ENCODE results near the gene ARG2.

The ARG2 gene

DNA sequence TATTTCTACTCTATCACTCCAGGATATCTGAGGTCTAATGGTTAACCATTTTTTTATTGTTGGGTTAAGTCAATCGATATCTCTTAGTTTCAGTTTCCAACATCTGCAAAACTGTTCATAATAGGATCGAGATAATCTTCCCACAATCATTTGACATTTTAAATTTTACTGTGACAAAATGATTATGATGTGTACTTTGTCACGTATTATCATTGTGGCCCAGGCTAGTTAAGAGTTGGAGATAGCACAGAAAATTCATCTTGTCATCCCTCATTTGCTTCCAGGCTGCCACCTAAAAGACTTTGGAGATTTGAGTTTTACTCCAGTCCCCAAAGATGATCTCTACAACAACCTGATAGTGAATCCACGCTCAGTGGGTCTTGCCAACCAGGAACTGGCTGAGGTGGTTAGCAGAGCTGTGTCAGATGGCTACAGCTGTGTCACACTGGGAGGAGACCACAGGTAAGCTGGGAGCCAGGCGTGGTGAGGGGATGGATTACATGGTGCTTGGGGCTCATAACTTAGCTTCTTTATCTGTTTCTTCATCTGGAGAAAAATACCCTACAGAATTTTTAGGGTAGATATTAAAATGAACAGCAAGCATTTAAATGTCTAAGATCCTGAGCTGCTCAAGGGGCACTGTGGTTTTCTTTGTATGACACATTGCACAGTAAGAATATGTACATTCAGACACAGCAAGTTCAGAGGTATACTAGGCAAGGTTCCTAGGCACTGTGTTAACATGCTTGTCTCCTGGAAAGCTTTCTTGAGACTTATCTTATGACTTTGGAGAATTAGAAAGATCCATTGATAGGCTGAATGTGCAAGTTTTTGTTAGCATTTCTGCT, 22.4 kb downstream of the ARG2 start:
- no peak for DNase-seq

- no peak for DNase-seq
These were observed 24.0 kb downstream of the ARG2 start for GRCh38 chr14:67643713-67644112.

- no peak for DNase-seq
These were observed 24.7 kb downstream of the ARG2 start for GRCh38 chr14:67644428-67644827.

- no peak for DNase-seq
These were observed 25.7 kb downstream of the ARG2 start for GRCh38 chr14:67645414-67645813.

- DNase-seq, result no peak
These were observed 26.4 kb downstream of the ARG2 start for GRCh38 chr14:67646131-67646530.

GRCh38 chr14:67650151-67650550, 30.4 kb downstream of the ARG2 start:
- no peak for DNase-seq

GRCh38 chr14:67650694-67651093, 31.0 kb downstream of the ARG2 start:
- no peak for DNase-seq

DNA sequence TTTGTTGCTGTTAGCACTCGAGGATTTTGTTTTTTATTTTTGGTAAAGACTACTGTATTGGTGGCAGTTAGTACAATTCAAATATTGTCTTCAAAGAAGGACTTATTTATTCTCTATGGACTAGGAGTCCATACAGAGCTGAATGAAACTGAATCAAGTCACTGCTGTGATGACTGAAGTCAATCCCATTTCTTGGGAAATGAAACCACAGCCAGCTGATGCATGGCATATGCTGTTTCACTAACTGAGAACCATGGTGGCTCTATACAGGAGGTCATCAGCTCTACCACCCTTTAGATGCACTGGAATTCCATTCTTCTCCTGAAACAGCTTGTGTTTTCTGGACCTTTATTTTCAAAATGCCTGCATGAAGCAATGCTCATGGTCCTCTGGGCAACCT, 32.5 kb downstream of the ARG2 start:
- no peak for DNase-seq

DNA sequence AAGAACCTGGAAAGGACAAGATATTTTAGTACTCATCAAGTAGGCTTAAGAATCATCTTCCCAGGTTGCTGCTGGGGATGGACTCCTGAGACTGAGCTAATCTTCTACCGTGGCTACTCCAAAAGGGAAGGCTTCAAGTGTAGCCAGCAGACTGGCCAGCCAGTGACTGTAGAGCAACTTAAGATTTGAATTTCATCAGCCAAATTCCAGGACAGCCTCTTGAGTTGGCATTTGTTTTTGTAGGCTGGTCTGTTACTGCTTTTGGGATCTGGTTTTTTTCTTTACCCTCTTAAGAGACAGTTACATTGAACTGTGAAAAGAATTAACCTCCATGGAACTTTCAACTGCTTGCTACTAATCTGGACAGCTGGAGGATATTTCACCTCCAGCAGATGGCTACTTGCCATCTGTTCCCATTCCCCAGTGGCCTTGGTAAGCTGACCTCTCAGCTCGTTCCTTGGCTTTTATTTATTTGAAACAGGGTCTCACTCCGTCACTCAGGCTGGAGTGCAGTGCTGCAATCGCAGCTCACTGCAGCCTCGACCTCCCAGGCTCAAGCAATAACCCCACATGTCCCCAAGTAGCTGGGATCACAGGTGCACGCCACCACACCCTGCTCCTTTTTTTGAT, 34.0 kb downstream of the ARG2 start:
- DNase-seq, result no peak

GRCh38 chr14:67663633-67664032, 43.9 kb downstream of the ARG2 start:
- no peak for DNase-seq

DNA sequence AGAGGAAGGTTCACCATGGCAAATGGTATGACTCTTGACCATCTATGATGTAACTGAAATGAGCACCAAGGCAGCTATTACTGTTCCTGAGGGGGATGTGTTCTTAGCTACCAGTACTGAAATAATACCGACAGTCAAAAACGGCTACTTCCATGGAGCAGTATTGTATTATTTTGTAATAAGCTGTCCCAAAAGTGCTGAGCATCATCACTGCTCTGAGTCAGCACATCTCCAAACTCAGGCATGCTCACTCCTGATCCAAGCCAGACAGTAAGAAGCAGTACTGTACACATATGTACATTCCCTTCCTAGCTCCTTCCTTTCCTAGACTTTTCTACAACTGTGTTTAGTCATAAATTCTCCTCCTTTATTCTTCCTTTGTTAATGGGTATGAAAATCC, 46.1 kb downstream of the ARG2 start:
- DNase-seq, result no peak

GRCh38 chr14:67666750-67667449, 47.2 kb downstream of the ARG2 start:
- no peak for DNase-seq

DNA sequence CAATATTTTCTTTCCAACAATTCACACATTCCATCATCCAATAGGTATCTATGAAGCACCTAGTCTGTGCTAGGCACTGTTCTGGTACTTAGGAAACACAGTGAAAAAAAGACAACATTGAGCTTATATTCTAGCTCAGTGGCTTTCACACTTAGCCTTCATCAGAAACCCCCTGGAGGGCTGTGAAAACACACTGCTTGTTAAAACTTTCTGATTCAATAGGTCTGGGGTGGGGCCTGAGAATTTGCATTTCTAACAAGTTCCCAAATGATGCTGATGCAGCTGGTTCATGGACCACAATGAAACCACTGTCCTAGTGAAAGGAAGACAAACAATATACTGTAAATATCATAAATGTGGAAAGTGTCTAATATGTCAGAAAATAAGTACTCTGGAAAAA, 48.8 kb downstream of the ARG2 start:
- no peak for DNase-seq

DNA sequence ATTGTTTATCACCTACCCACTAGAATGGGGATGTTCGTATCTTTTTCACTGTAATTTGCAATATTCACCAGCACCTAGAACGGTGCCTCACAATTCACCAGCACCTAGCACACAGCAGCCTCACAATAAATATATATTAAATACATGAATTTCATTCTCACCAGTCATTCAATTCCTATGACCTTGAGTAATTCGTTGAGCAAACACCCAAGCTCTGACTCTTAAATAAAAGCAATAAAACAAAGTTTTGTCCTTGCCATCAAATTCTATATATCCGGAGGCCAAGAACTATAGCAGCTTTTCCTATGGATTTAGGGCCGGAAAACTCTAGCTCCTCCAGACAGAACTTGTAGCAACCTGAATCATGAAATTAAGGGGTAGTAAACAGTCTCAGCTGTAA, 53.7 kb downstream of the ARG2 start:
- no peak for DNase-seq

- peak; percentile 49 for DNase-seq
These were observed 54.4 kb downstream of the ARG2 start for GRCh38 chr14:67674139-67674479.

DNA sequence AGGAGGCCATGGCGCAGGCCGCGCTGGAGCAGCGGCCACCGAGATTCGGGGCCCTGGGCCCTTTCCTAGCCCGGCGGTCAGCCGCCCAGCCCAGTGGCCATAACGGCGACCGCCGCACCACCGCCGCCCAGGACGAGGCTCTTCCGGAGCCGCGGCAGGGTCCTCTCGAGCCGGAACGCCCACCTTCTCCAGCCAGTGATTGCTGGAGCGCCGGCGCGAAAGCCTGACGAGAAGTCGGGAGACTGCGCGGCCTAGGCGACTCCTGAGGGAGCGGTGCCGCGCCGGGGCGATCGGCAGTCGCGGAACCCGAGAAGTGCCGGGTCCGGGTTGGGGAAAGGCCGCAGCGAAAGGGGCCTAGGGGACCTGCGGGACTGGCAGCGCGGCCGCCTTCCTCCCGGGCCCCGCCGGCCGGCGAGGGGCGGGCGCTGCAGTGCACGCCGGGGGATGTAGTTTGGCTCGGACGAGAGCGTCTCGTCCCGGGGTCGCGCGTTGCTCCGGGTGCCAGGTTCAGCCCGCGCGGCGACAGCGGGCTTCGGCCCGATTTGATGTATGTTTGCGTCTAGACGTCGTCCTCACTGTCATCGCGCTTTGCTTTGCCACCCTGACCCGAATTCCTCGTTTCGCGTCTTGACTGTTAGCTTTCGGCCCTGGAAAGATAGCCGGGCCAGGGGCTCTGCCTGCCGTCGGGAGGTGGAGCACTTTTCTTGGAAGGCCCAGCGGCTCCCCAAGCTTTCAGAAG, 54.9 kb downstream of the ARG2 start, which contains the start of gene VTI1B:
VTI1B (minus strand) TSS at position 153 of the 739 bp plus-strand sequence; CDS start at position 10, 143 bp downstream.
- peak; percentile 62 for DNase-seq

DNA sequence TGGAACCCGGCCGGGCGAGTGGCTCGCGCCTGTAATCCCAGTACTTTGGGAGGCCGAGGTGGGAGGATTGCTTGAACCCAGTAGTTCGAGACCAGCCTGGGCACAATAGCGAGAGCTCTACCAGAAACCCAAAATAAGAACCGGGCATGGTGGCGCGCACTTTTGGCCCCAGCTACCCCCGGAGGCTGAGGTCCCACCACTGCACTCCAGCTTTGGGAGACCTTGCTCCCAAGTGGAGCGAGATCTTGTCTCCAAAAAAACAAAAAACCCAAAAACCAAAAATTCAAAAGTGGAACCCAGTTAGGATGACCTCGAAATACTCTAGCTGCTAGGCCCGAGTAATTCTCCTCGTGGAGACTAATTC, 55.5 kb downstream of the ARG2 start:
- DNase-seq, result no peak

- DNase-seq, result no peak
These were observed 59.3 kb downstream of the ARG2 start for GRCh38 chr14:67679006-67679405.

- no peak for DNase-seq
These were observed 60.4 kb downstream of the ARG2 start for GRCh38 chr14:67680121-67680602.

DNA sequence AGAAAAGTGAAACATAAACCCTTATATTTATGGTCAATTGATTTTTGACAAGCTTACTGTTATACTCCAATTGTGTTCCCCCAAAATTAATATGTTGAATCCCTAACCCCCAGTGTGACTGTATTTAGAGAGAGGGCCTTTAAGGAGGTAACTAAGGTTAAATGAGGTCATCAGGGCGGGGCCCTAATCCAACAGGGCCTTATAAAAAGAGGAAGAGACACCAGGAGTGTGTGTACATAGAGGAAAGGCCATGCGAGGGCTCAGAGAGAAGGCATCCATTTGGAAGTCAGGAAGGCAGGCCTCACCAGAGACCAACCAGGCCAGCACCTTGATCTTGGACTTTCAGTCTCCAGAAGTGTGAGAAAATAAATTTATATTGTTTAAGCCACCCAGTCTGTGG, 61.2 kb downstream of the ARG2 start:
- DNase-seq, result no peak

DNA sequence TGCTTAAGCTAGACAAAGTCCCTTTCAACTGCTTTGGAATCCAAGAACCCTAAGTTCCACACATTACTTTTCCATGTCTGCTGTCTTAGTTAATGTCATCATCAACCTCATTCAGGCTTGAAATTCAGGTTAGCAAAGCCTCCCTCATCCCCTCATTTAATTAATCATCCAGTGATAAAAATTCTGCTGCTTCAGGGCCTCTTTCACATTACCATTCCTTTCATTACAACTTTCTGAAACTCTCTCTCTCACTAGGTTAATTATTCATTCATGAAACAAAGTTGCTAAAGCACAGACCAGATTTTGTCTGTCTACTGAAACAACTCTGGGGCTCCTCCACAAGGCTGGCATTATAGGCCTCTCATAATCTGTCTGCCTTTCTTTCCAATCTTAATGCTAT, 64.1 kb downstream of the ARG2 start:
- DNase-seq, result no peak

DNA sequence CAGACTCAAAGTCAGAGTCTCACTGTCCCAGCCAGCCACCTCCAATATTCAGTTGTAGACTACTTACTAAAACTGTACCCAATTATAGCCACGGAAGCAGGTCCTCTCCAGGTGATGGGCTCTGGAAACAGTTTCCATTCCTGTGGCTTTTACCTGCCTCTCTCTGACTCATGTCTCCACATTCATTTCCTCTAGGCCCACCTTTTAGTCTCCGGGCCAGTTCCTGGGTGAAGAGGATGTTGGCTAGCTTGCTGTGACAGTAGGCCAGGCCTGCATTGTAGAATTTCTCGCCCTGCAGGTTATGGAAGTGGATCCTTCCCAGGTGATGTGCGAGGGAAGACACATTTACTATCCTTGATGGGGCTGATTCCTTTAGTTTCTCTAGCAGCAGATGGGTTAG, 70.3 kb downstream of the ARG2 start:
- DNase-seq, result no peak

DNA sequence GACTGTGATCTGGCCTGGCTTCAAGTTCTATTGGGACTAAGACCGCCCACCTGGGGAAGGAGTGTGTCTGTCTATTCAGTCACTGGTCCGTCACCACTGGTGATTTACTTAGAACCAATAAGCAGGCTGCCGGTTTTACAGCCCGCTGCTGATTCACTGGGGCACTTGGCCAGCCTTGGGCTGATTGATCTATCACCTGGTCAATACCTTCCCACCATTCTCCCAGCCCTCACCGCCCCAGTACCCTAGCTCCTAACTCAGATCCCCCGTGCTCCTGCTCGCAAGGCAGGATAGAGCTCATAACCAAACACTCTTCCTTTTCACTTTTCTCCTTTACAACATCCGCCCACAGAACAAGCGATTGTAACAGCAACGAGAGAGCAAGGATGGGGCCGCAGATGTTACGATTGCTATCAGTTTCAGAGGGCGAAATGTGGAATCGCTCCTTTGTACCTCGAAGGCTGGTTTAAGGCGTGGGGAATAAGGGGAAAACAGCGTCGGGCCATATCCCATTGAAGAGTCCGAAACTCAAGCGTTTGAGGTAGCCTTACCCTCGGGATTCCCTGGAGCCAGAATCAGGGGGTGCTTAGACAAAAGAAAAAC, 75.2 kb downstream of the ARG2 start:
- DNase-seq, result peak; percentile 36
